ENCODE data around the gene ME1.

GRCh38 chr6:83250235-83250634 is 180.6 kb downstream of the ME1 start:
- TF ChIP-seq, protein P1, sequence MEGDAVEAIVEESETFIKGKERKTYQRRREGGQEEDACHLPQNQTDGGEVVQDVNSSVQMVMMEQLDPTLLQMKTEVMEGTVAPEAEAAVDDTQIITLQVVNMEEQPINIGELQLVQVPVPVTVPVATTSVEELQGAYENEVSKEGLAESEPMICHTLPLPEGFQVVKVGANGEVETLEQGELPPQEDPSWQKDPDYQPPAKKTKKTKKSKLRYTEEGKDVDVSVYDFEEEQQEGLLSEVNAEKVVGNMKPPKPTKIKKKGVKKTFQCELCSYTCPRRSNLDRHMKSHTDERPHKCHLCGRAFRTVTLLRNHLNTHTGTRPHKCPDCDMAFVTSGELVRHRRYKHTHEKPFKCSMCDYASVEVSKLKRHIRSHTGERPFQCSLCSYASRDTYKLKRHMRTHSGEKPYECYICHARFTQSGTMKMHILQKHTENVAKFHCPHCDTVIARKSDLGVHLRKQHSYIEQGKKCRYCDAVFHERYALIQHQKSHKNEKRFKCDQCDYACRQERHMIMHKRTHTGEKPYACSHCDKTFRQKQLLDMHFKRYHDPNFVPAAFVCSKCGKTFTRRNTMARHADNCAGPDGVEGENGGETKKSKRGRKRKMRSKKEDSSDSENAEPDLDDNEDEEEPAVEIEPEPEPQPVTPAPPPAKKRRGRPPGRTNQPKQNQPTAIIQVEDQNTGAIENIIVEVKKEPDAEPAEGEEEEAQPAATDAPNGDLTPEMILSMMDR (IDR thresholded peaks at IDR 0.05), result no peak
- TF ChIP-seq POLR2AphosphoS5 (IDR thresholded peaks at IDR 0.05), result no peak
- no peak for TF ChIP-seq POLR2A (IDR thresholded peaks at IDR 0.05)

Measured in breast epithelium (tissue), 3 donors.